HEK293T (cell line): ENCODE data around the gene NME4.

ENCODE experiments used
- FOXA1 ChIP-seq: fragments of 450-650 bp; IDR thresholded peaks from 2 replicates; pipeline ENCODE4 v1.6.1; 2016; ENCODE audit warnings: mild to moderate bottlenecking
- SUZ12 ChIP-seq: fragments of 450-650 bp; IDR thresholded peaks from 2 replicates; pipeline ENCODE4 v1.6.1; 2016; ENCODE audit warnings: mild to moderate bottlenecking

DNA sequence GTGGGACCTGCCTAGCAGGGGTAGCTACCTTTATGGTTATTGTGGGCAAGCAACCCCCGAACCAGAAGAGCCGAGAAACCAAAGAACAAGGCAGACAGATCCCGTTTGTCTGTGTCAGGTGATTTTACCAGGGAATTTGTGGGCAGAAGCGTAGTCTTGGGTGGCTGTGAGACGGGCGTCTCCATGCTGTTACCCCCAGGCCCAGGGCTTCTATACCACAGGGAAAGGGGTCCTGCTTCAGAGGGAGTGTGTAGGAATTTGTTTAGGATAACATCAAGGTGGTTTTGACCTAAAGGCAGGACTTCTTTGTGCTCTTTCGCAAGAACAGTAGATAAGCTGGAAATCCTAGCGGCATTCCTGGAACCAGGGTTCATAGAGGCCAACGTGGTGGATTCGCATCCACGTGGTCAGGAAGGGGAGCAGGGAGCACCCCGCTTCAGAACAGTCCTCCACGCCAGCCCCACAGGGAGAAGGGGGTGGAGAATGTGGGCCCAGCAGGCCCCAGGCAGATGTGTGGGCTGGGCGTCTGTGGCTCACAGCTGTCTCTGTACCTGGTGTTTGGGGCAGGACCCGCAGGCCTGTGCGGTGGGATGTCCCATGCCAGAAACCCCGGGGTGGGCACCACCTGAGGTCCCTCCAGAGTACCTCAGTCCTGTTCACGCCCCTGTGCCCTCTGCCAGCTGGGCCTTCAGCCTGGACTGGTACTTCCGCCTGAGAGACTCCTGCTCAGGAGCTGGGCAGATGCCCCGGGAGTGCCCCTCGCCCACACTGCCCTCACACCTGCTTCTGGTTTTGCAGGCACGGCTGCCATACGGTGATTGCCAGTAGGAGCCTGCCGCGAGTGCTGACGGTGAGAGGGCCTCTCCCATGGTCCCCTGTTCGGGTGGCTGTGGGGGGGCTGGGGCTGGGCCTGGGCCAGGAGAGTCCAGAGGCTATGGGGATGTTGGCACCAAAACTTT, 8.8 kb downstream of the NME4 start:
- TF ChIP-seq FOXA1: no peak
- TF ChIP-seq SUZ12: no peak
